NCI-H2227 (cell line): ENCODE data around the gene PPP6C.
"Not testable (repeated sequence)": the region's sequence is repeated elsewhere in the genome, so short reads cannot be mapped to it uniquely, and the experiment has no call there.

ENCODE experiments used
- DNase-seq: peaks from one replicate; lab custom pipeline; 2025; ENCODE audit not compliant: unreplicated experiment; lab: John Stamatoyannopoulos, UW

PPP6C gene

DNA sequence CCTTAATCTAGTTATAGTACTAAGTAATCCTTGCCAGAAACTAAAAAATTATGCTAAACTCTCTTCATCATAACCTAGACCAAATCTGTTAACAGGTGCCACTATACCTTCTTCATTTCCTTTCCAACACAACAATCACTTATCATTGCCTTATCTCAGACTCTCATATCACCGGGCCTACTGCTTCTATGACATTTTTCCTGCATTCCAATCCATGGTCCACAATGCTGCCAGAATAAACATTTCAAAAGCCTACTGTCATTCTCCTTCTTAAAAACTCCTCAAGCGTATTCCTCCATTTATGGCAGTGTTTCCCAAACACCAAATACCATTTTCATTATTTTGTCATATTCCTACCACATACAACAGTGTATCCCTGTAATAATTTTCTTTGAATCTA is 6.5 kb downstream of the PPP6C start:
- no peak for DNase-seq

DNA sequence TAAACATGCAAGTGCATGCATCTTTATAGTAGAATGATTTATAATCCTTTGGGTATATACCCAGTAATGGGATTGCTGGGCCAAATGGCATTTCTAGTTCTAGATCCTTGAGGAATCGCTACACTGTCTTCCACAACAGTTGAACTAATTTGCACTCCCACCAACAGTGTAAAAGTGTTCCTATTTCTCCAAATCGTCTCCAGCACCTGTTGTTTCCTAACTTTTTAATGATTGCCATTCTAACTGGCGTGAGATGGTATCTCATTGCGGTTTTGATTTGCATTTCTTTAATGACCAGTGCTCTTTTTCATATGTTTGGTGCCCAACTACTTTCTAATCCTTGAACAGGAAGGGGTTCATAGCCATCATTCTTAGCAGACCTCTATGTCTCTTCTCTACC is 7.8 kb downstream of the PPP6C start:
- DNase-seq, result not testable (repeated sequence)

DNA sequence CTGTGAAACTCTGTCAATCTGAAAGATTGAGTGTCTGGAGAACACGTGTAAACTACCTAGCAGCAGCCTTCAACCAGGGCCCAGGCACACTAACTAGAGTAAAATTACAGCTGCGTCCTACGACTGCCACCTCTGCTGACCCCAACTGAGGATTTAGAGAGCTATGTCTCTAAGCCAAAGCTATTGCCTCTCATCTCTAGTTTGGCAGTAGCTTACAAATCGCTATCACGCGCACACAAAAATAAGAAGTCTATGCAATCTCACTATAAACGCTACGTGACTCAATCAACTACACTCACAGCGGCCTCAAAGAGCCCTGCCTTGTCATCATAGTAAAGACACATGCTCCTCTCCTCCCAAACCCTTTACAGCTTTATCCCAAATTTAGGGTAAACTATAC is 8.7 kb downstream of the PPP6C start:
- DNase-seq, result peak; percentile 34

DNA sequence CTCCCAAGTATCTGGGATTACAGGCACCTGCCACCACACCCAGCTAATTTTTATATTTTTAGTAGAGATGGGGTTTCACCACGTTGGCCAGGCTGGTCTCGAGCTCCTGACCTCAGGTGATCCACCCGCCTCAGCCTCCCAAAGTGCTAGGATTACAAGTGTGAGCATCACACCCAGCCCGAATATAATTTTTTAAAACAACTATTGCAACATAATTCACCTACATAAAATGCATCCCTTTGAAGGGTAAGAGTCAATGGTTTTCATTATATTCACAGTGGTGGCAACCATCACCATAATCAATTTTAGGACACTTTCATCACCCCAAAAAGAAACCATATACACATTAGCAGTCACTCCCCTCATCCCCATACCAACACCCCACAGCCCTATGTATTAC is 9.8 kb downstream of the PPP6C start:
- not testable (repeated sequence) for DNase-seq

DNA sequence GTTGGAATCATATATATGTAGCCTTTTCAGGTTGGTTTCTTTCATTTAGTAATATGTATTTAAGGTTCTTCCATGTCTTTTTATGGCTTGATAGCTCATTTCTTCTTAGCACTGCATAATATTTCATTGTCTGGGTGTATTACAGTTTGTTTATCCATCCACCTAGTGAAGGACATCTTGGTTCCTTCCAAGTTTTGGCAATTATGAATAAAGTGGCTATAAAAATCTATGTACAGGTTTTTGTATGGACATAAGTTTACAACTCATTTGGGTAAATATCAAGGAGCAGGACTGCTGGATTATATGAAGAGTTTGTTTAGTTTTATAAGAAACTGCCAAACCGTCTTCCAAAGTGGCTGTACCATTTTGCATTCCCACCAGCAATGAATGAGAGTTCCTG is 11.7 kb downstream of the PPP6C start:
- no peak for DNase-seq

DNA sequence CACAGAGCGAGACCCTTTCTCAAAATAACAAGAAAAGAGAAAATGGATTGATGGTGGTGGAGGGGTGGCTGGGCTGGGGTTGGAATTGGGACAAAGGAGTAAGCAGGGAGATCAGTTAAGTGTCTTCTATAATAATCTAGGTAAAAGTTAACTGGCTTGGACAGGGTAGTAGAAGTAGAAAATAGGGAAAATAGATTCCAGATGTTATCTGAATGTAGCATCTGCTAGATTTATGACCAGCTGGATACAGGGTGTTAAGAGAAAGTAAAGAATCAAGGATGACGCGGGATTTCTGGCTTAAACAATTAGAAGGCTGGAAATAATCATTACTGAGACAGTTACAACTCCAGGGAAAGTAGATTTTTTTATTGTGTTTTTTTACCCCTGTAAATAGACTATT is 13.0 kb downstream of the PPP6C start:
- no peak for DNase-seq

DNA sequence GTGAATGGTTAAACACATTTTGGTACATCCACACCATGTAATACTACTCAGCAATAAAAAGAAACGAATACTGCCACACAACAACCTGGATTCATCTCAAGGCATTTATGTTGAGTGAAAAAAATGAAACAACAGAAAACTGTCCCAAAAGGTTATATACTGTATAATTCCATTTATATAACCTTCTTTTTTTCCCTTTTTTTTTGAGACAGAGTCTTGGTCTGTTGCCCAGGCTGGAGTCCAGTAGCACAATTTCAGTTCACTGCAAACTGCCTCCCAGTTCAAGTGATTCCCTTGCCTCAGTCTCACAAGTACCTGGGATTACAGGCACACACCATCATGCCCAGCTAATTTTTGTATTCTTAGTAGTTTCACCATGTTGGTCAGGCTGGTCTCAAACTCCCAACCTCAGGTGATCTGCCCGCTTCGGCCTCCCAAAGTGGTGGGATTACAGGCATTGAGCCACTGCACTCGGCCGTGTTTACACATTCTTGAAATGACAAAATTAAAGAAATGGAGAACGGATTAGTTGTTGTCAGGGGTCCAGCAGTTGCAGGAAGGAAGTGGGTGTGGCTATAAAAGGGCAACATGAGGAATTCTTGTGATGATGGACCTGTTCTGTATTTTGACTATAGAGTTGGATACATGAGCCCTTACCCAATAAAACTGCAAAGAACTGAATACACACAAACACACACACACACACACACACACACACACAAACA is 17.4 kb downstream of the PPP6C start:
- DNase-seq, result no peak

DNA sequence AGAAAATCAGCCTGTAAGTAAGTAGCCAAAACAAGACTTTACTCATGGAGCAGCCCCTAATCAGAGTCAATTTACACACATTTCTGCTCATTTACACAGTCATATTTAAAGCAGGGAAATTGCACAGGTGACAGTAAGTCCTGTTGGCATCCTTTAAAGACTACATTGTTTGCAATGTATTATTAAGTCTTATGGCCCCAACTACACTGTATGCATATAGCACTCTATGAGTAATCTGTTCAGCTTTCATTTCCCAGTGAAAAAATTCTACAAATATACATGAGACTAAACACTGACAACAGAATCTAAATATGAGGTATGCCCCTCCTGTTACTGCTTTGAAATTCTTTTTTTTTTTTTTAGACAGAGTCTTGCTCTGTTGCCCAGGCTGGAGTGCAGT is 19.7 kb downstream of the PPP6C start:
- no peak for DNase-seq

DNA sequence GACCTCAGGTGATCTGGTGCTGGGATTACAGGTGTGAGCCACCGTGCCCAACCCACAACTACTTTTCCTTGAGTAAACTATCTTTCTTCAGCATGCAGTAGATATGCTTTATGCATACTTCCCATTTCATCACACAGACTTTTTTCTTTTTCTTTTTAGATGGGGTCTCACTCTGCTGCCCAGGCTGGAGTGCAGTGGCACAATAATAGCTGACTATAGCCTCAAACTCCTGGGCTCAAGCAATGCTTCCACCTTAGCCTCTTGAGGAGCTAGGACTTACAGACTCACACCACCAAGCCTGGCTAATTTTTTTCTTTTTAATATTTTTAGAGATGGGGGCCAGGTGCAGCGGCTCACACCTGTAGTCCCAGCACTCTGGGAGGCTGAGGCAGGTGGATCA is 22.8 kb downstream of the PPP6C start:
- DNase-seq, result no peak

DNA sequence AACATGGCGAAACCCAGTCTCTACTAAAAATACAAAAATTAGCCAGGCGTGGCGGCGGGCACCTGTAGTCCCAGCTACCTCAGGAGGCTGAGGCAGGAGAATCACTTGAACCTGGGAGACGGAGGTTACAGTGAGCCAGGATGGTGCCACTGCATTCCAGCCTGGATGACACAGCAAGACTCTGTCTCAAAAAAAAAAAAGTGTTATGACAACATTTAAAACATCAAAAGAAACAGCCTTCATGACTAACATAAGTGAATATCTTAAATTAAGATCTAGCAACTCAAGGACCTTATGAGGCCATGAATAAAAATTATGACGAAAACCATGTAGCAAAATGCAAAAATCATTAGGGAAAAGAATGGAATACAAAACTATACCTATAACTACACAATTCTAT is 26.7 kb downstream of the PPP6C start:
- DNase-seq, result not testable (repeated sequence)

DNA sequence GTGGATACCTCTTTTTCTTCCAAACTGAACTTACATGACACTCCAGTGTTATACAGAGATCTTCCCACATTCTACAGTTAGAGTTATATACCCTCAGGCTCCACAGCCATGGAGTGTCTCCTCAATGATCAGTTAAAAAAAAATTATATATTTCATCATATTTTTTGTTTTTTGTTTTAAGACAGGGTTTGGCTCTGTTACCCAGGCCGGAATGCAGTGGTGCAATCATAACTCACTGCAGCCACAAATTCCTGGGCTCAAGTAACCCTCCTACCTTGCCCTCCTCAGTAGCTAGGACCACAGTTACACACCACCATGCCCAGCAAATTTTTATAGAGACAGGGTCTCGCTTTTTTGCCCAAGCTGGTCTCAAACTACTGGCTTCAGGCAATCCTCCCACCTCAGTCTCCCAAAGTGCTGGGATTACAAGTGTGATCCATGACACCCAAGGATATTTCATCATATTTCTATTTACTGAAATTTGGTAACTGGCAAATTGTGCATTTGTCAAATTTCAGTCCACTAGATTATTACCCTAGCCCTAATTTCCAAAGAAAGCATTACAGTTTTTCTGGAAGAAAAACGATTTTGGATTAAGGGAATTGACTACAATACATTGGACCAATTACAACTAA is 28.2 kb downstream of the PPP6C start:
- no peak for DNase-seq

DNA sequence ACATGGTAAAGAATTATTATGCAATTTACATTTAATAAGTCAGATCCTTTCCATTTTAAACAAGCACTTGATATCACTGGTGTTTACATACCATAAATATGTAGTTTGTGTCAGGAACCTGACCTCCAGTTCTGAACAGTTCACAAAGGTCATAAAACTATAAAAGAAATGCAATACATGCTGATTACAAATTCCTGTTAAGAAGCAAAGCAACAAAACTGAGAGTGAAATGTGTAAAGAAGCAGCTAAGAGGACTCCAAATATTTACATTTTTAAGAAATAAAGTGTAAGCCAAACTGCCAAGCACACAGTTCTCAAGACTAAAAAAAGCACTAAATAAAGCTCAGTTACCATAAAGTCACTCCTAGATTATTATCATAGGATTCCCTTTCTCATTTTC is 28.9 kb downstream of the PPP6C start:
- no peak for DNase-seq

DNA sequence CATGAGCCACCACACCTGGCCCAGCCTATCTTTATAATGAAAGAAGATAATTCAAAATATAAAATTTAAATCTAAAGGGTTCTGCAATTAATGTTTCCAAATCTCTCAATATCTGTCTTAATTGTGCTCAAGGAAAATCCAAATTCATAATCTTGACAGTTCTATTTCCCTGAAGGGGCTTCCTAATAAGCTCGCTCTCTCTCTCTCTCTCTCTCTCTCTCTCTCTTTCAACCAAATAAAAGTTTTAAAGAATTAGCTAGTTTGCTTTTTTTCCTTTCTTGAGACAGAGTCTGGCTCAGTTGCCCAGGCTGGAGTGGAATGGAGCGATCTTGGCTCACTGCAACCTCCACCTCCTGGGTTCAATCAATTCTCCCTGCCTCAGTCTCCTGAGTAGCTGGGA is 33.1 kb downstream of the PPP6C start:
- DNase-seq, result no peak

DNA sequence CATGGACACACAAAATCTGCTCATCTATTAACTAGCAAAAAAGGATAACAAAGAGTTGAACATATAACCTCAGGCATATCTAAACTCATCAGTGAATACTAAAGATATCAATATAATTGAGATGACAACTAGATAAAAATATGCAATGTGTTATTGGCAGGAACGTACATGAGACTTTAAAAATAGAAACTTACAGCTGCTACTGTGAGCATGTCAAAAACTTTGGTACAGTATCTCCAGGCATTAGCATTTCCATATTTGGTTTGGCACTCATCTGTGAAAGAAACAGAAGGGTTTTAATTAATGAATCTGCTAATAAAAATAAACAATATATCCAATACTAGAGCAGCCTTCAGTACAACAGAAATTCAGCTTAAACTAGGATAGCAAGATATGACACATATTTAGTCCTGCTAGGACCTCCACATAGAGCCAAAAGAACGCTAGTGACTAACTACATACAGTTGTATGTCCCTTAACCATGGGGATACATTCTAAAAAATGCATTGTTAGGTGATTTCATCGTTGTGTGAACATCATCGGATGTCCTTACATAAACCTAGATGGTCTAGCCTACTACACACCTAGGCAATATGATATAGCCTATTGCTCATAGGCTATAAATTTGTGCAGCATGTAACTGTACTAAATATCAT is 35.8 kb downstream of the PPP6C start:
- DNase-seq, result no peak

DNA sequence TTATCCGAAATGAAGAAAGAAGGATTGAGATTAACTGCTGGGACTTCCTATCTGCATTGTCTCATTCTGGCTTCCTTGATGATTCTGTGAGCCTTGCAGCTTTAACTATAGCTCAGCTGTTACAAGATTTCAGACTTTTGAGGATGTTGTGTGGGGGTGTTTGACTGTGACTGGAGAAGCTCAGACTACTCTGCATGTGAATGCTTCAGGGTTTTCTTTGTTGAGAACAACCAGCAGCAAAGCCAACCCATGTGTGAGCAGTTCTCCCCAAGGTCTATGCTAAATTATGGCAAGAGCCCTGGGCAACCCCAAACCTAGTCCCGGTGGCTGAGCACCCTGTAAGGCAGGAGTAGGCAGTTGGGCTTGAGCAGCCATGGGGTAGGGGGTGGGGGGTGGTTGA is 37.9 kb downstream of the PPP6C start:
- DNase-seq, result no peak

DNA sequence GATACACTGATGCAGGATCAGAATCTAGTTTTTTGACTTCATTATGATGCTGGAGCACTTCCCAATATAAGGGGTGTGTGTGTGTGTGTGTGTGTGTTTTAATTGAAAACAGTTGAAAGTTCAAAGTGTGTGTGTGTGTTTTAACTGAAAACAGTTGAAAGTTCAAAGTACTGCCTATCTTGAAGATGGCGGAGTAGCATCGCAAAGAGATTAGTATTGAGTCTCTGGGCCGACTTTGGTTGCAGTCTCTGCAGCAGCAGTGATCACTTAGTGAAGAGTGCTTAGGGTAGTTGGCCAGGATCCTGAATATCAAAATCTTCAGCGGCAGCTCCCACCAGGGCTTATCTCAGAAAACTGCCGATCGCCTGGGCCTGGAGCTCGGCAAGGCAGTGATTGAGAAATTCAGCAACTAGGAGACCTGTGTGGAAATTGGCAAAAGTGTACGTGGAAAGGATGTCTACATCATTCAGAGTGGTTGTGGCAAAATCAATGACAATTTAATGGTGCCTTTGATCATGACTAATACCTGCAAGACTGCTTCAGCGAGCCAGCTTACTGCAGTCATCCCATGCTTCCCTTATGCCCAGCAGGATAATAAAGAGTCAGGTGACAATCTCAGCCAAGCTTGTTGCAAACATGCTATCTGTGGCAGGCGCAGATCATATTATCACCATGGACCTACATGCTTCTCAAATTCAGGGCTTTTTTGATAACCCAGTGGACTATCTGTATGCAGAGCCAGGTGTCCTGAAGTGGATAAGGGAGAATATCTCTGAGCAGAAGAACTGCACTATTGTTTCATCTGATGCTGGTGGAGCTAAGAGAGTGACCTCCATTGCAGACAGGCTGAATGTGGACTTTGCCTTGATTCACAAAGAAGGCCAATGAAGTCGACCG is 39.0 kb downstream of the PPP6C start:
- no peak for DNase-seq

DNA sequence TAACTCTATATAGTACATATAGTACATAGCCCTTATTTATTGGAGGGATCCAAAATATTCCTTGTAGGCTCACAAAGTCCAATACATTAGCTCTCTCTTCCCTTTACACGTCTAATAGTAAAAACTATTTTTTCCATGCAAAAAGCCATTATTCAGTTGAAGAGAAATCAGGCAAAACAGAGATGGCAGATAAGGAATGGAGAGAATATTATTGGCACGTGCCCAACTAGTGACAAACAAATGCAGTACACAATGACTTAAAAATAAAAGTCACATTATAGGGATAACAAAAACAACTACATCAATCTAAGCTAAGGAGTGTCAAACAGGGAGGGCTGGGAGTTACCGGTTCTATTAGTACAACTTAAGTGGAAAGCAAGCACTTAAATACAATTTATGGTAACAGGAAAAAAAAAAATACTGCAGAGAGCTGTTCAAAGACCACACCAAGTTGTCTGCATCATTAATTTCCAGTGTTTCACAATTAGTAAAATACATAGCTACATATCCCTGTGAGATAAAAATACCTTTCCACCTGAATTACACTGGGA is 42.1 kb downstream of the PPP6C start:
- DNase-seq, result no peak

DNA sequence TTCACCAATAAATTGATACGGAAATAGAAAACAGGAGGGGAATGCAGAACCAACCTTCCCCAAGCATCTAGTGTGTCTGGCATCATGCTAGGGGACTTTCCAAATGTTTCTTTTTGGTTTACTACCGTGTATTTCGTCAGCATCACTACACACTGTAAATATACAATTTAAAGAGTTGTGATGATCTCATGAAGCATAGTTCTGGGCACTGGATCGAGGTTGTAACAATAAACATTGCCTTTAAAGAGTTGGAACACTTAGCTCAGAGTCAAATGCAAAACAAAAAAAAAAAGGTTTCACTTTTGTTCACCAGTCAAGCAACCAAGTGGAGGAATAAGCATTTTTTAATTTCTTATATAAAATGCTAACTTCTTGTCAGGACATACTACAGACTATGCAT is 43.4 kb downstream of the PPP6C start:
- DNase-seq, result no peak

DNA sequence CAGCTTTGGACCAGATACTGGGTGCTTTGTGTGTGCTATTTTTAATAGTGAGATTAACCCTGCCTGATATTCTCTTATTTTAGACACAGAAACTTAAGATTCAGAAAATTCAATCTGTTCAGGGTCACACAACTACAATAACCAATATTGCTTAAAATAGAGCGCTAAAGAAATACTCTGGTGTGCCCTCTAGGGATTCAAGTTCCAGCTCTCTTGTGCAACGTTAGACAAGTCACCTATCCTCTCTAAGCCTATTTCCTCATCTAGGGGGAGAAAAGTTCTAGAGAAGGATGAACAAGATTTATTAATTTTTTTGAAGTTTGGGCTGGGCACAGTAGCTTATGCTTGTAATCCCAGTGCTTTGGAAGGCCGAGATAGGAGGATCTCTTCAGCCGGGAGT is 44.2 kb downstream of the PPP6C start:
- DNase-seq, result no peak

DNA sequence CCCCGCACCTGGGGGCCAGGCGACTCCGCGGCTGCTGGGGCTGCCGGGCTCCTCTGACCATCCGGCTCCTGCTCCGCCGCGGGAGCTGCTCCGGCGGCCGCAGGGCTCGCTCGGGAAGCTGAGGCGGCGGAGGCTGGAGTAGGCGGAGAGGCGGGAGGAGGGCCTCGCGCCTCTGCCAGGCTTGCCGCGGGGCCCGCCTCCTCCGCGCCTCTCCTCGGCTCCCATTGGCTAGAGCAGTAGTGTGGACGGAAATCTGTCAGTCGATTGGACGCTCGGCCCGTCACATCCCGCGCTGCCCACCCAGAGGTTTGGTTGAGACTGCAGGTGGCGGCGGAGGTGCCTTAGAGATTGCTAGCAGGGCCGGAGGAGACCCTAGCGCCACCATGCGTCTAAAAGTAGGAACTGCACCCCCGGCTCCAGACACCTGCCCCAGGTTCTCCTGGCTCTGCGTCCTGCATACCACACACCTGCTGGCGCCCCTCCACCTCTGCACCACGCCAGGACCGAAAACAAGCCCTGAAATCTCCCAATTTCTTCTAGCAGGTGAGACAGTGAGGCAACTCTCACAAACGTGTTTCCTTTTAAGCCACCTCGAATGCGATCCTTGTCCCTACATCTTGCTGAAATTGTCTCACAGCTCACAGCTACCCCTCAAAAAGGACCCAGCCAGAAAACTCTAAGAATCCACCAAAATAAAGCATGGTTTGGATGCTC is 46.1 kb downstream of the PPP6C start, which contains the start of gene SCAI:
Gene SCAI (minus strand): TSS at position 152 of the 714 bp plus-strand sequence. CDS start 91 bp downstream, at position 61.
- DNase-seq, result peak; percentile 96
